ENCODE measurements around the gene IMMP2L. TPM values are rescaled to one million over a fixed set of nuclear protein-coding genes. Genes with fewer than 3 reads are reported as not detected.
"Not testable (repeated sequence)": the region's sequence is repeated elsewhere in the genome, so short reads cannot be mapped to it uniquely, and the experiment has no call there.

Gene IMMP2L
- total RNA-seq, 1 donor from 2014 or later, result 35.5 TPM

DNA sequence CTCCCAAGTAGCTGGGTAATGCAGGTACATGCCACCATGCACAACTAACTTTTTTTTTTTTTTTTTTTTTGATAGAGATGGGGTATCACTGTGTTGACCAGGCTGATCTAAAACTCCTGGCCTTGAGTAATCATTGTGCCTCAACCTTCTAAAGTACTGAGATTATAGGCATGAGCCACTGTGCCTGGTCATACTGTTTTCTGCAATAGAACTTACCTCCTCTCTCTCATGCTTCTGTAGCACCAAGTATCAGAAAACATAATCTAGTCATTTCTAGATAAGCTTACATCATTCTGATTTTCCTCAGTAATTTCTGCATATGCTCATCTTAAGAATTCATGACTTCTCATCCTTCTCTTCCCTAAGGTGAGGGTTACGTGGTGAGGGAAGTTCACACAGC, 210.0 kb downstream of the IMMP2L start:
- DNase-seq (ENCODE audit: low spot score), result no peak

DNA sequence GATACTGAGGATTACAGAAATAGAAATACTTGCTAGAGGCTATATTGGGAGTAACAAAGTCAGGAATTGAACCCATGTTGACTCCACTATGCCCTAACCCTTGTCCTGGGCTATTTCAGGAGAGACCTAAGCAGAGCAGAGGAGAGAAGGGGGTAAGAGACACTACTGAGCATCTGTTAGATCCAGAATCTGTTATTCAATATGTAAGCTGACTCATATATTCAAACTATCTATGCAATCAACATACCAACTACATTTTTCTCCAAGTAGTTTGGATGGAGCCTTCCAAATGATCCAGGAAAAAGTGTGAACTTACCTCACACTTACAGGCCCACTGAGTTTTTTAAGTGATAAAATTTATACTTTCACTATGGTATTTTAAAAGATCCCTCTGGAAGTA, 216.1 kb downstream of the IMMP2L start:
- DNase-seq (ENCODE audit: low spot score), result no peak

GRCh38 chr7:111343017-111343416, 219.3 kb downstream of the IMMP2L start:
- no peak for DNase-seq (ENCODE audit: low spot score)

GRCh38 chr7:111339006-111339405, 223.3 kb downstream of the IMMP2L start:
- DNase-seq (ENCODE audit: low spot score), result no peak

DNA sequence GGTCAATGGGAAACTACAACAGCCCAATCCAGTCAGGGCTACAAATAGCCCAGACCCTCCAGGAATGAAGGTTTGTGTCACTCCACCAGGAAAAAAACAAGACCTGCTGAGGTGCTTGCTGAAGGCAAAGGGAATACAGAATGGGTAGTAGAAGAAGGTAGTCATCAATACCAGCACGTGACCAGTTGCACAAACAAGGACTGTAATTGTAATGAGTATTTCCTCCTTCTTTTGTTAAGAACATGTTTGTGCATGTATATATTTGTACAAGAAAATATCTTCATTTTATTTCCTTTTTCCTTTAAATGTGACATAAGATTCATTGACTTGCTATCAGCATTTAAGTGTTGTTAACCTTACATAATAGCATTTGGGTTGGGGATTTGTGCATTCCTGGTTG, 229.3 kb downstream of the IMMP2L start:
- no peak for DNase-seq (ENCODE audit: low spot score)

- DNase-seq (ENCODE audit: low spot score), result no peak
Observed at GRCh38 chr7:111330235-111330523, 232.1 kb downstream of the IMMP2L start.

GRCh38 chr7:111329367-111330234, 232.7 kb downstream of the IMMP2L start:
- no peak for DNase-seq (ENCODE audit: low spot score)

GRCh38 chr7:111328487-111328886, 233.8 kb downstream of the IMMP2L start:
- no peak for DNase-seq (ENCODE audit: low spot score)

GRCh38 chr7:111324776-111325175, 237.5 kb downstream of the IMMP2L start:
- DNase-seq (ENCODE audit: low spot score), result no peak

GRCh38 chr7:111324228-111324627, 238.1 kb downstream of the IMMP2L start:
- no peak for DNase-seq (ENCODE audit: low spot score)

DNA sequence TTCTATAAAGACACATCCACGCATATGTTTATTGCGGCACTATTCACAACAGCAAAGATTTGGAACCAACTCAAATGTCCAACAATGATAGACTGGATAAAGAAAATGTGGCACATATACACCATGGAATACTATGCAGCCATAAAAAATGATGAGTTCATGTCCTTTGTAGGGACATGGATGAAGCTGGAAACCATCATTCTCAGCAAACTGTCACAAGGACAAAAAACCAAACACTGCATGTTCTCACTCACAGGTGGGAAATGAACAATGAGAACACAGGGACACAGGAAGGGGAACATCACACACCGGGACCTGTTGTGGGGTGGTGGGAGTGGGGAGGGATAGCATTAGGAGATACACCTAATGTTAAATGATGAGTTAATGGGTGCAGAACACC, 238.6 kb downstream of the IMMP2L start:
- DNase-seq (ENCODE audit: low spot score), result not testable (repeated sequence)

DNA sequence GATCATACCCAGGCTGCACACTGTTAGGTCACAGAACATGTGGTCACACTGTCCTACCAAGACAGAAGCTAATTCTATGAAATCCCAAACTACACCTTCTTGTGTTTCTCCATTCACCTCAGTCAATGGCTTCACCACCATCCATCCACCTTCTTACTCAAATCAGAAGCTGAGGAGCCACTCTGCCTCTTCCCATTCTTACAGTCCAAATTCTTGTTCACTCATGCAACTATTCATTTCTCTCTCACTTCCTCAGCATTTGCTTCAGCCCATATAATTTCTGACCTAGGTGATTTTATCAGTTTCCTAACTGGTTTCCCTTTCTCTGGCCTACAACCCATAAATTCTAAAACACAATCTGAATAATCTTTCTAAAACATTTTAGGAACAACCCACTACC, 242.2 kb downstream of the IMMP2L start:
- no peak for DNase-seq (ENCODE audit: low spot score)

- no peak for DNase-seq (ENCODE audit: low spot score)
Observed at GRCh38 chr7:111312966-111313365, 249.3 kb downstream of the IMMP2L start.

- no peak for DNase-seq (ENCODE audit: low spot score)
Observed at GRCh38 chr7:111308691-111309090, 253.6 kb downstream of the IMMP2L start.

- no peak for DNase-seq (ENCODE audit: low spot score)
Observed at GRCh38 chr7:111301891-111302290, 260.4 kb downstream of the IMMP2L start.

DNA sequence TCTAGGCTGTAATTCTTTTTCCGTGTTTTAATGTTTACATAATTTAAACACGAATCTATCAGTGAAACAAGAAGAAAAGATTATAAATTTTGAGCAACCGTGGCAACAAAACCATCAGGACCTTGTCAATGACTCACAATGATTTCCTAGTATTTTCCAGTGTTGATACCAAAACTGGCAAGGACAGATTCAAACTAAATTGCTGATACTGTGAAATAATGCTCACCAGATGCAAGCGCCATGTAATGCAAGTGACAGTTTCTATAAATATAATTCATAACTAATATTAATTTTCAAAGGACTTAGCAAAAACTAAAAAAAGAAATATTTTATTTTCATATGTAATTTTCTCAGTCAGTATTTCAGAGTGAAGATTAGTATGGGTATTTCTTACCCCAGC, 267.8 kb downstream of the IMMP2L start:
- DNase-seq (ENCODE audit: low spot score), result no peak

DNA sequence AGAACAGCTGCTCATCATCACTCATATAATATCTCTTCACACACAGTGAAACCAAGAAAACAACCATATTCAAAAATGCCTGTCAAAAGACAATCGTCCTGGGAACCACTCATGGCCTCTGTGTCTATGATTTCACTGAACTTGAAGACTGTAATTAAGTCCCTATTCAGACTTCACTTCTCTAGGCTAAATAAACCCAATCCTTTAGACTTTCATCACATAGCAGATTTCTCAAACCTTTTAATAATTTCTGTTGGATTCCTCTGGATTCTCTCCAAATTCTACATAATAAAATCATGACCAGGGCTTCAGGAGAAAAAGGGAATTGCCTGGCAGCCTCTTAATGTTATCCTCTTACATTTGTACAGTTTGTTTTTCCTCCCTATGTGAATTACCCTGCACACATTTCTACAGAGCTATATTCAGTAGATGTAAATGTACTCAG, 270.2 kb downstream of the IMMP2L start:
- no peak for DNase-seq (ENCODE audit: low spot score)

GRCh38 chr7:111290982-111291381, 271.3 kb downstream of the IMMP2L start:
- no peak for DNase-seq (ENCODE audit: low spot score)

DNA sequence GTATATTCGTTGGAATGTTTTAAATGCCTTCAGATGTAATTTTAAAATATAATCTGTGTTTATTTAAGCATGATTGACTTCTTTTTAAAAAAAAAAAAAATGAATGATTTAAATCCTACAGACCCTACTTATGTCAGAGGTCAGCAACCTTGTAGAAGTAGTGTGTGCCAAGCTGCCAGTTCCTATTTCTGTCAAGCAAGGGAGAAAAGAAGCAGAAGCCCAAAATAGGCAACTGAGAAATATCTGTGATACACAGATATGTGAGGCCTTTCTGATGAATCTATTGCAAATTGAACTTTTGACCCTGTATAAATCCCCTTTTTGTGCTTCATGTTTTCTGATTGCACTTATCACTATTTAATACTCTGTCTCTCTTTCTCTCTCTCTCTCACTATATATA, 271.9 kb downstream of the IMMP2L start:
- no peak for DNase-seq (ENCODE audit: low spot score)

GRCh38 chr7:111288441-111288840, 273.9 kb downstream of the IMMP2L start:
- DNase-seq (ENCODE audit: low spot score), result not testable (repeated sequence)

DNA sequence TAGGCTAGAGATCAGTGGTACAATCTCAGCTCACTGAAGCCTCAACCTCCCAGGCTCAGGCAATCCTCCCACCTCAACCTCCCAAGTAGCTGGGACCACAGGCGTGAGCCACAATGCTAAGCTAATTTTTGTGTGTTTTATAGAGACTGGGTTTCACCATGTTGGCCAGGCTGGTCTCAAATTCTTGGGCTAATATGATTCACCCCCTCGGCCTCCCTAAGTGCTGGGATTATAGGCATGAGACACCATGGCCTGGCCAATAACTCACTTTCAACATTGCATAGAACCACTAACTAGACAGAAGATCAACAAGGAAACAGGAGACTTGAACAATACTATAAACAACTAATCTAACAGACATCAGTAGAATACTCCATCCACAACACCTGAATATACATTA, 279.7 kb downstream of the IMMP2L start:
- DNase-seq (ENCODE audit: low spot score), result no peak

GRCh38 chr7:111274857-111275256, 287.4 kb downstream of the IMMP2L start:
- no peak for DNase-seq (ENCODE audit: low spot score)

DNA sequence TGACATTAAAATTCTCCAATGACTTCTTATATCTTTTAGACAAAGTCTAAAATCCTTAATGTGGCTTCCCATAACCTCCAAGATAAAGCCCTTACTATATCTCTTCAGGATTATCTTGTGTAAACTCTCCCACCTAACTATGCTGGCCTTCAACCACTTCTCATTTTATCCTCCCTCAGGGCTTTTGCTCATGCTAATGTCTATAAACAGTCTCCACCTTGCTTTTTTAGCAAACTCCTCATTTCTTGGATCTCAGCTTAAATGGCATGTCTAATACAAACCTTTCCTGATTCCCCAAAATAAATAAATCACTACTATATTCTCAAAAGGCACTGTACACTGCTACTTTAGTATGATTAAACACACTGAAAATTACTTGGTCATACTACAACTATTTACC, 290.2 kb downstream of the IMMP2L start:
- DNase-seq (ENCODE audit: low spot score), result no peak

Measured in mesenteric fat pad (tissue), 1 donor.